ENCODE measurements around the gene ECI1.

Gene ECI1

GRCh38 chr16:2232094-2232990 lies 19.0 kb downstream of the ECI1 start:
- no peak for DNase-seq

GRCh38 chr16:2231016-2231931 lies 20.1 kb downstream of the ECI1 start:
- no peak for DNase-seq

DNA sequence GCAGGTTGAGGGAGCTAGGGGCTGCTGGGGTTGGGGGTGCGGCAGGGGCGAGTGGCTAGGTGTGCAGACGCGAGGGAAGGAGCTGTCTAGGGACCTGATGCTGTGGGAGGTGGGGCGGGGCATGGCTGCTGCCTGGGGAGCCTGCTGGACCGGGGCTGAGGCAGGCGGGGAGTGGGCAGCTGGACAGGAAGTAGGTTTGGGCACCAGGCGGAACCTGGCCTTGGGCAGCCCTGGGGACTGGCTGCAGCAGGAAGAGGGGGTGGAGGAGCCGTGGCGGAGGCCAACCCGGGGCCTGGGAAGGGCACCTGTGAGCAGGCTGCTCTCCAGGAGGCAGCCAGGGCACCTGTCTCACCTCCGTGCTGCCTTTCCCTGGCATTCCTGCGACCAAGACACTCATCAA lies 21.0 kb downstream of the ECI1 start:
- no peak for DNase-seq

GRCh38 chr16:2229632-2230250 lies 21.6 kb downstream of the ECI1 start:
- no peak for DNase-seq

GRCh38 chr16:2229091-2229490 lies 22.3 kb downstream of the ECI1 start:
- DNase-seq, result no peak

DNA sequence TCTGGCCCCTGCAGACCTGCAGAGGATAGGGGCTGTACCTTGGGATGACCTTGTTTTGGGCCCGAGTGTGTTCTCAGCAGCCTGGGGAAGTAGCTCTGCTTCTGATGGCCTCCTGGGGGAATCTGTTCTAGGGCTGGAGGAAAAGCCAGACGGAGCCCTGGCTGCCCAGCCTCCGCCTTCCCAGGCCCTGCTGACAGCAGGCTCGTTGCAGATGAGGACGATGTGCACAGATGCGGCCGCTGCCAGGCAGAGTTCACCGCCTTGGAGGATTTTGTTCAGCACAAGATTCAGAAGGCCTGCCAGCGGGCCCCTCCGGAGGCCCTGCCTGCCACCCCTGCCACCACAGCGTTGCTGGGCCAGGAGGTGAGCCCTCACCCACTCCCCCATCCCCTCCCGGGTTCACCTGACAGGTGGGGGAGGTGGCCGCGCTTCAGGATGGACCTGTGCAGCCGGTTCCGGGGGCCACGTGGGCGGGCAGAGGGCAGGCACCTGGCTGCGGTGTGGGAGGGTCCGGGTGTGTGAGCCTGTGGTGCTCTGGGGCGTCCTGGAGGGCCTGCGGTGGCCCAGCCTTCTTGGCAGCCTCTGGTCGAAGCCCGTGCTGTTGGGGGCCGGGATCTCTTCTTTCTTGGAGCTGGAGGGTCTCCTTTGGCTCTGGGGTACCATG lies 23.1 kb downstream of the ECI1 start:
- DNase-seq, result no peak

DNA sequence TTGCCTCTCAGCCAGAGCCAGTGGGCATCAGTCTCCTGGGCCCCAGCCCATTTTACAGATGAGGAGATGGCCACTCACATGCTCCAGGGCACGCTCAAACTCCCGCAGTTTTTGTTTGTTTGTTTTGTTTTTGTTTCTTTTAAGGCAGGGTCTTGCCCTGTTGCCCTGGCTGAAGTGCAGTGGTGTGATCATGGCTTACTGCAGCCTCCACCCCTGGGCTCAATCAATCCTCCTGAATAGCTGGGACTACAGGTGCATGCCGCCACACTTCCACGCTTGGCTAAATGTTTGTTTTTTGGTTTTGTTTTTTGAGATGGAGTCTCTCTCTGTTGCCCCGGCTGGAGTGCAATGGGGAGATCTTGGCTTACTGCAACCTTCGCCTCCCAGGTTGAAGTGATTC lies 24.5 kb downstream of the ECI1 start:
- no peak for DNase-seq

DNA sequence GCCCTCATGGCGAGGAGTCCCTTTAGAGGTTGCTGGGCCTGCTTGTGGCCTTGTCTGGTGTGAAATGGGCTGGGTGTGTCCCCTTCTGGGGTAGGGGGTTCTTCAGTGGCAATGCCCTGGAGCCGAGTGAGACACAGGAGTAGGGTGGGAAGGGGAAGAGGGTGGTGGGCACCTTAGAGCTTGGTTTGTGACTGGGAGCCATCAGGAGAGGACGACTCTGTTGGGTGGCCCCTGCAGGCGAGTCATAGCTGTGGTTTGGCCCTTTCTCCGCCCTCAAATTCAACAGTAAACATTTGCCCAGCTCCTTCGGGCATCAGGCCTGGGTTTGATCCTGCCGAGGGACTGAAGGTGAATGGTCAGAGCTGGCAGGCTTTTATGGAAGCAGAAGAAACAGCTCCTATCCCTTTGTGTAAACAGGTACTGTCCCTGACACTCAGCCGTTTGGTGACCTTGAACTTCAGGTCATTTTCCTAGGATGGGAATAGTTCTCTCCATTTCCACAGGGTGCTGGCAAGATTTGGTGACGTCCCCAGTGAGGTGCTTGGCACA lies 25.1 kb downstream of the ECI1 start:
- DNase-seq, result no peak

DNA sequence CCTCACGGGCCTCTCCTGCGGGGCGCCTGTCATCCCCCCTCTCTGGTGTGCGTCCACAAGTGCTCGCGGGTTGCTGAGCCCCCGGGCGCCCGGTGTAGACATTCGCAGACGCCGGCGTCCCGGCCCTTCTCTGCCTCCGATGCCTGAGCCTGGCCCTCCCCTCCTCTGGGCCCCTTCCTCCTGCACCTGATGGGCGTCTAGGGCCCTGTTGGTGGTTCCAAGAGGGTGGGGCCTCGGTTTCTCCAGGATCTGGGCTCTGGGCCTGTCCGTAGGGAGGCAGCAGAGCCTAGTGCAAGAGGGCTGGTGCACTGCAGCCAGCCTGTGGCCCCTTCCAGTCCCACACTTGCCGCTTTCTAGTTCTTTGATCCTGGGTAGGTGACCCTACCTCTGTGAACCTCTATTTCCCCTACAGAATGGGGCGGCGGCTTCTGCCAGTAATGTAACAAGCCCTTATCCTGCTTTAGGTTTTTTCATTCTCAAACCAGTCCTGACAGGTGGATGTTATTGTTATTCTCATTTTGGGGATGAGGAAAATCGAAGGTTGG lies 27.4 kb downstream of the ECI1 start:
- no peak for DNase-seq

DNA sequence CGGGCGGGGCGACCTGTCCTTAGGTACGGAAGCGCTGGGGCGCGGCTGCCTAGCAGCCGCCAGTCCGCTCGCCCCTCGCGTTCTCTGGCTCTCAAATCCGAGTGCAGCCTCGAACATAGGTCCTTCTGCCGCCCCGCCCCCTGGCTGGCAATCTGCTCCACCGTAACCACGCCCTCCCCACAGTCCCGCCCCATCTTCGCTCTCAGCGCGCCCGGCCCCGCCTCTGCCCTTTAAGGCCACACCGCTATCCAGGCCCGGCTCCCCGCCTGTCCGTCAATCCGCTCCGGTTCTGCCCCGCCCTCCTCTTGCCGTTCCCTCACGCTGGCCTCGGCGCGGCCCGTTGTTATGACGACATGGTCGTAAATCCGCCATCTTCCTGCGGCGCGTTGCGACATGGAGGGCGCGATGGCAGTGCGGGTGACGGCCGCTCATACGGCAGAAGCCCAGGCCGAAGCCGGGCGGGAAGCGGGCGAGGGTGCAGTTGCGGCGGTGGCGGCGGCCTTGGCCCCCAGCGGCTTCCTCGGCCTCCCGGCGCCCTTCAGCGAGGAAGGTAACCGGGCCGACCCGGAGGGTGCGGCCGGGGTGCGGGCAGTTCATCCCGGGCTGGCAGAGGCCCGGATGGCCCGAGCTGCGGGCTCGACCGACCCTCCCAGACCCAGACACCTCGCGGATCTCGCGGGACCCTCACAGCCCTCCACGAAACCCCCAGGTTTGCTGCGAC lies 28.0 kb downstream of the ECI1 start, which contains the start of gene E4F1:
E4F1 (plus strand) TSS at position 371 of the 721 bp plus-strand sequence; CDS start at position 394, 23 bp downstream.
- DNase-seq, result peak; percentile 91

- DNase-seq, result no peak
Measured at GRCh38 chr16:2216330-2216729, 35.1 kb downstream of the ECI1 start.

GRCh38 chr16:2214719-2214968 lies 36.7 kb downstream of the ECI1 start, which contains the start of gene PGP:
PGP (minus strand) TSS chr16:2214840; CDS start chr16:2214777, 63 bp downstream.
- DNase-seq, result no peak

DNA sequence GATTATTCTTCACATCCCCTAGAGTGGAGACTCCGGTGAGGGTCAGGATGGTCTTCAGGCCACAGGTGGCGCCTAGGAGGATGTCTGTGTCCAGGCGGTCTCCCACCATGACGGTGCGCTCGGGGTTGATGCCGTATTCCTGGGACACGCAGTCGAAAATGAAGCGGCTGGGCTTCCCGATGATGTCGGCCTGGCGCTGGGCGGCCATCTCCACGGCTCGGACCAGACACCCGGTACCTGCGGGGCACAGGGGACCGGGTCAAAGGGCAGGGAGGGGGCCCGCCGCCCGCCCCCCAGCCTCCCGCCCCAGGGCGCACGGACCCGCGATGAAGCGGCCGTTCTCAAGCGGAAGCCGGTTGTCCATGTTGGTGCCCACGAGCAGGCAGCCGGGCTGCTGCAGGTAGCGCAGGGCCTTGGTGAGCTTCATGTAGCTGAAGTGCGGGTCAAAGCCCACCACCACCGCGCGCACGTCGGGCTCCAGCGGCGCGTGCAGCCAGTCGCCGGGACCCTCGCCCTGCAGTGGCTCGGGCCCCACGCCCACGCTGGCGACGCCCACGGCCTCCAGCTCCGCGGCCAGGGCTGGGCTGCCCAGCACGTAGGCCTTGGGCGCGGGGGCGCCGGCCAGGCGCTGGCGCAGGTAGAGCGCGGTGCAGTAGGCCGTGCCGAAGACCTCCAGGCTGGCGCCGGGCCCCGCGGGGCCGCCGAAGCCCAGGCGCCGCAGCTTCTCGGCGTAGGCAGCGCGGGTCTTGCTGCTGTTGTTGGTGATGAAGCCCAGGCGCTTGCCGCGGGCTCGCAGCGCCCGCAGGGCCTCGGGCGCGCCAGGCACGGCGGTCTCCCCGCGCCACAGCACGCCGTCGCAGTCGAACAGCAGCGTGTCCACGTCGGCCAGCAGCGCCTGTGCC lies 37.3 kb downstream of the ECI1 start:
- no peak for DNase-seq

DNA sequence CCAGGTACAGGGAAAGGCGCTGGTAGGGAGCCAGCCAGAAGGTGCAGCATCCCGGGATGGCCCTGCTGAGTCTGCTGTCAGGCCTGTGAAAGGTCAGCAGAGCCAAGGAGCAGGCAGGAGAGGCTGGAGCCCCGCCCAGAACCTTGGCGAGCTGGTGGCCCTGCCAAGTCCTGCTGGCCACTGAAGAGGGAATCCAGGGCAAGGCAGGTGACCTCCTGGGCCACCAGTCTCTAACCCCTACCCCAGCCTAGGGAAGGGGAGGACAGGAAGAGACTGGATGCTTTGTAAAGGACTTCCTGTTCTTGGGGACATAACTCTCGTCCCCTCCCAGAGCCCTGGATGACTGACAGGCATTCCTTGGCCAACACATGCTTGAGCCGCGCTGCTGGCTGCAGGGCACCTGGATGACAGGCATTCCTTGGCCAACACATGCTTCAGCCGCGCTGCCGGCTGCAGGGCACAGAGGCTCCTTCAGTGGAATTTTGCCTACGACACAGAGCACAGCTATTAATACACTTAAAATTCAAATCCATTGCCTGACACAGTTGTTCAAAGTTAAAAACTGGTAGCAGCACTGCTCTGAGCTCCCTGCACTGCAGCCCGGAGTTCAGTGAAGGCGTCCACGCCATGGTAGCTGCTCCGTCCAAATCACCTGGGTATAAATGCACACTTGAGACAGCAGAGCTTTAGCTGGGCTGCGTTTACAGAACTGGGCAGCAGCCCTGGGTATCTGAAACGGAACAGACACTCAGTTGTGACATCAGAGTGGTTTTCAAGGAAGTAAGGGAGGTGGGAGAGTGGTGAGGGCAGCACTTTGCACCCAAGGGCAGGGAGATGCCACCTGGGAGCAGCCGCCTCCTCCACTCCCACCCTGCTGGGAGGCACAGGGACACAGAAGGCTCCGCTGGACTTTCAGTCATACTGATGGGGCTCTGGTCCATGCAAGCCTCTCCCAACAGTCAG lies 38.7 kb downstream of the ECI1 start:
- DNase-seq, result no peak

GRCh38 chr16:2211923-2212347 lies 39.5 kb downstream of the ECI1 start:
- no peak for DNase-seq

DNA sequence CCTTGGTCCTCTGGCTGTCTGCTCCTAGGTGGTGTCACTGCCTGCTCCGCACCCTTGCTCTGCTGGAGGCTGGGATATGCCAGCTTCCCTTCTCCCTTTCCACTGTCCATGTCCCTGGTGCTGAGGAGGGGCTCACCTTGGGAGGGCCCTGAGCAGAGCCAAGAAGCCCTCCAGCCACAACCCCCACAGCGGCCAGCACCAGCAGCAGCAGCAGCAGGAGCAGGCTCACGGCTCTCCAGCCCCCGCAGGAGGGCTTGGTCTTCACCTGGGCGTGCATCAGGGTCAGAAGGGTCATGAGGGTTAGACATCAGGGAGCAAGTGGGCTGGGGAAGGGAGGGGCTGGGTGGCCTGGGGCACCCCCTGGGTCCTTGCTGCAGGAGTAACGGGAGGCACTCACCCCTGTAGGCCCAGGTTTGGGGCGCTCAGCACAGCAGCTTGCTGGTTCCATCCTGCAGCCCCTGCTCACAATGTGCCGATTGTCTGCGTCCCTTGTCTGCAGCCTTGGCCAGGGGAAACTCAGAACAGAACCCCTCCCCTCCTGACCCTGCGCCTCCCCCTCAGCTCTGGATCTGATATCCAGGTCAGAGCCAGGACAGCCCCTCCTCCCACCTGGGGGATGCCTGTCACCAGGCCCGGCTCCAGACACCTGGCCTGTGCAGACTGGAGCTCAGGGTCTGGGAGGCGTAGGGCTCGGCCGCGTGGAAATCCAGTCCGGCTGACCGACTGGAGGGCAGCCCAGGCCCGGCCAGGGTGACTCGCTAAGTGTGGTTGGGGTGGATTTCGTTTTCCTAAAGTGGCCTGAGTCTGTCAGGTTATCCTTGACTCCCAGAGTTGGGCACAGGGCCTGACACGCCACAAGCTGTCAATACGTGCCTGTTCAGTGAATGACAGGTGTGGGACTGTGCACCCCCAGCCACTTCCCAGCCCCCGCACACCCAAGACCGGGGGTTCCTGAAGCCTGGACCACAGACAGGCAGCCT lies 40.7 kb downstream of the ECI1 start, which contains the start of gene BRICD5:
BRICD5 (minus strand) TSS at position 478 of the 980 bp plus-strand sequence; CDS start at position 448, 30 bp downstream.
- no peak for DNase-seq

DNA sequence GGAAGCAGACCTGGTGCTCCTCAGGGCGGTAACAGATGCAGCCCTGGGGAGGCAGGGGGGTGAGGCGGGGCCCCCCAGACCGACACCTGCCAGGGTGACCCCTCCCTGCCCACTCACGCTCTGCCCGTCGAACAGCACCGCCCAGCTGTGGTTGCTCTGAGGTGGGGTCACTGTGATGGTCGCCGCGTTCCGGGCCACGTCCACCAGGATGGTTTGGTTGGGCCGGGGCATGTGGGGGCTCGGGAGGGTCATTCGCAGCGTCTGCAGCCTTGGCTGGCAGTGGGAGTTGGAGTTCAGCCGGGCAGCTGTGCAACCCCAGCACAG lies 41.4 kb downstream of the ECI1 start:
- DNase-seq, result no peak

Data from NCI-H1694 treated with DMSO at 0.1 percent for 48 hours (cell line).